ENCODE measurements around the gene SNCB. TPM values are rescaled to one million over a fixed set of nuclear protein-coding genes. Genes with fewer than 3 reads are reported as not detected.

Gene SNCB
- total and polyA plus RNA-seq, 2 of the 8 experiments (the other 6 are each of a cell fraction or from before 2014, with no cell fraction given) = 4.2 to 5.9 TPM

DNA sequence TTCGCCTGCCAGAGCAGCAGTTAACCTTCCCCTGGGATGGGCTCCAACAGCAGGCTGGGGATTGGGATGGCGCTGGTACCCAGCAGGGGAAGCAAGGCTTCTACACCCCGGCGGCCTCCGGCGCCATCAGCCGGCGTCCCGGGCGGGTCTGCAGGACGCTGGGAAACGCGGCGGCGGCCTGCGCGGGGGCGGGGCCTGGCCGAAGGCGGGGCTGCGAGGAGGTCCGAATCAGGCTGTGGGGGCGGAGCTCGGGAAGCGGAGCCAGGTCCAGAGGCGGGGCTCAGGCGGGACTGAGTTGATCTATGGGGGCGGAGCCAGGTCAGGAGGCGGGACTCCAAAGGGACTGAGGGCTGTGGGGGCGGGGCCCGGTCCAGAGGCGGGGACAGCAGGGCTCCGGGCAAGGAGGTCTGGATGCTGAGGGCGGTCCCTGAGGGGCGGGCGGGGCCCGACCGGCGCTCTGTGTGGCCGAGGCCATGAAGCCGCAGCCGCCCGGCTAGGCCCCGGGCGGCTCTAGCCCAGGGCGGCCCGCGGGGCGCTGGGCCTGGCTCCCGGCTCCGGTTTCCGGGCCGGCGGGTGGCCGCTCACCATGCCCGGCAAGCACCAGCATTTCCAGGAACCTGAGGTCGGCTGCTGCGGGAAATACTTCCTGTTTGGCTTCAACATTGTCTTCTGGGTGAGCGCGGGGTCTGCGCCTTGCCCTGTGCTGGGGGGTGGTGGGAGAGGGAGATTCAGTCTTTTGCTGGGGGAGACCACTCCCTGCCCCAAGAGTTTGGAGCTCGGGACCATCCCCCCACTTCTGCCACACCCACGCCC is 16.9 kb upstream of the SNCB start, which contains the start of gene TSPAN17:
TSS of gene TSPAN17 (plus strand) at position 455 of the 813 bp plus-strand sequence. CDS start at position 587, 132 bp downstream.
- Histone ChIP-seq H3K4me1 (replicated peaks in 1 of 4; ENCODE audit: control insufficient read depth in 3 of 4, insufficient read depth in 4 of 4, low read length in 3 of 4) (peaks cover 0 to 49% (median 26%) of the 10 kb centered on the region in 4 experiments; a peak in 6 of 7 replicates), H3K27ac (ENCODE audit: low read depth, low read length) (peak within 1 kb of the TSS; percentile 41; the same call in 1 of the 2 replicates), H4K8ac (ENCODE audit: extremely low read depth, insufficient read depth, low read length) (peak within 1 kb of the TSS; percentile 96), H3K79me1 (ENCODE audit: low read depth, low read length) (peaks cover 16% of the 10 kb centered on the region), H2BK20ac (ENCODE audit: low read length) (no peak within 1 kb of the TSS), H3K79me2 (ENCODE audit: control insufficient read depth in 1 of 2, insufficient read depth in 2 of 2, low read length in 2 of 2) (peaks cover 0 to 22% of the 10 kb centered on the region in 2 experiments; a peak in 1 of 4 replicates), H3K23ac (ENCODE audit: insufficient read length) (no peak within 1 kb of the TSS), H3K18ac (ENCODE audit: extremely low read depth, low read length) (peak within 1 kb of the TSS; percentile 87), H3K4ac (replicated peaks; ENCODE audit: insufficient read length, low read depth, low read length) (peak within 1 kb of the TSS; percentile 6), H2BK12ac (ENCODE audit: low read depth, low read length) (peak within 1 kb of the TSS; percentile 84; the same call in 1 of the 2 replicates), H3K14ac (ENCODE audit: insufficient read length) (no peak within 1 kb of the TSS), H3K9ac (replicated peaks in 1 of 4; ENCODE audit: extremely low read depth in 1 of 4, low read depth in 3 of 4, low read length in 3 of 4) (peak within 1 kb of the TSS; percentile 38 to 51 (median 46)), H2BK5ac (ENCODE audit: low read depth, low read length) (peak within 1 kb of the TSS; percentile 76; the same call in 1 of the 2 replicates), H3K27me3 (replicated peaks in 1 of 4; ENCODE audit: control insufficient read depth in 3 of 4, extremely low read depth in 1 of 4, insufficient read depth in 3 of 4, low read length in 3 of 4) (no peaks in the 10 kb centered on the region; a peak in 1 of 7 replicates), H3K4me2 (ENCODE audit: insufficient read depth in 1 of 2, low read depth in 2 of 2, low read length in 2 of 2) (peak within 1 kb of the TSS; percentile 69 to 93), H2AK5ac (ENCODE audit: low read depth, low read length) (peak within 1 kb of the TSS; percentile 77; the same call in 1 of the 2 replicates), H4K5ac (ENCODE audit: insufficient read length, low read depth, low read length) (peak within 1 kb of the TSS; percentile 91), H3K36me3 (ENCODE audit: control insufficient read depth in 2 of 4, insufficient read depth in 4 of 4, low read length in 3 of 4) (no peaks in the 10 kb centered on the region), H3K23me2 (ENCODE audit: low read depth, low read length) (peaks cover 7% of the 10 kb centered on the region; the same call in 1 of the 2 replicates), H3K9me3 (ENCODE audit: insufficient read depth in 2 of 2, low read depth in 1 of 2, low read length in 1 of 2) (no peaks in the 10 kb centered on the region), H3K56ac (replicated peaks; ENCODE audit: insufficient read length, low read depth, low read length) (peak within 1 kb of the TSS; percentile 60), H2BK120ac (replicated peaks; ENCODE audit: low read depth, low read length) (peak within 1 kb of the TSS; percentile 30), H2BK15ac (ENCODE audit: low read length) (peak within 1 kb of the TSS; percentile 61; the same call in 1 of the 2 replicates), H3K4me3 (ENCODE audit: extremely low read depth in 1 of 4, insufficient read depth in 2 of 4, low read depth in 3 of 4, low read length in 4 of 4) (peak within 1 kb of the TSS; percentile 59 to 95 (median 75)), H4K91ac (replicated peaks; ENCODE audit: insufficient read length, low read length) (peak within 1 kb of the TSS; percentile 81), H2AFZ (ENCODE audit: low read length) (peak within 1 kb of the TSS; percentile 93), H4K20me1 (replicated peaks in 1 of 2; ENCODE audit: control insufficient read depth in 1 of 2, insufficient read depth in 2 of 2, low read length in 2 of 2) (peaks cover 3 to 7% of the 10 kb centered on the region in 2 experiments)
- CTCF ChIA-PET (ENCODE audit: partially characterized antibody) = interaction anchor here (0.6 to 2.6 kb wide), 10 partner anchors 11 to 929 kb away, joined by 3 to 12 read pairs (median 4); no protein-coding TSS in a partner anchor
- POLR2A ChIA-PET (ENCODE audit: partially characterized antibody) = interaction anchor here (0.6 to 2.5 kb wide), 12 partner anchors 8 to 297 kb away, joined by 3 to 15 read pairs (median 3); partner anchors contain the start of genes EIF4E1B, RNF44 and SNCB
- WGBS, 2 experiments (ENCODE audit: extremely low coverage in 1 of 2, insufficient coverage in 1 of 2, insufficient read length in 1 of 2, insufficient replicate concordance in 2 of 2, low coverage in 1 of 2, low lambda C conversion rate in 2 of 2, missing lambda C conversion rate in 1 of 2) = 3% methylated on average over 41 of the region's 63 CpGs; no CpG with 5 or more reads in 1 of the 2 experiments
- FAIRE-seq = no peak
- peak; percentile 99 to 100 for DNase-seq (ENCODE audit: low read depth in 1 of 2, low spot score in 2 of 2)
- TF ChIP-seq YY1 (IDR thresholded peaks at IDR 0.05; ENCODE audit: low read depth, low read length) (peak; percentile 79), SAP30 (IDR thresholded peaks at IDR 0.05; ENCODE audit: insufficient read depth, insufficient replicate concordance, low read length) (no peak), ASH2L (IDR thresholded peaks at IDR 0.05; ENCODE audit: low read length) (no peak), RXRA (IDR thresholded peaks at IDR 0.05; ENCODE audit: insufficient read depth, low read depth, low read length) (no peak), TCF12 (IDR thresholded peaks at IDR 0.05; ENCODE audit: low read depth, low read length) (no peak), POLR2AphosphoS5 (IDR thresholded peaks at IDR 0.05; ENCODE audit: low read depth, low read length) (peak; percentile 79), BRCA1 (IDR thresholded peaks at IDR 0.05; ENCODE audit: low read depth, low read length) (no peak), JUN (IDR thresholded peaks at IDR 0.05; ENCODE audit: low read depth, low read length) (no peak), EGR1 (IDR thresholded peaks at IDR 0.05; ENCODE audit: borderline replicate concordance, low read depth, low read length) (peak; percentile 69; the same call in 1 of the 2 replicates), JUND (IDR thresholded peaks at IDR 0.05; ENCODE audit: low read length) (no peak), TAF1 (IDR thresholded peaks at IDR 0.05; ENCODE audit: low read depth, low read length) (peak; percentile 80), SIX5 (IDR thresholded peaks at IDR 0.05; ENCODE audit: low read depth, low read length) (no peak)
